ENCODE data around the gene TP53I3.
"Not testable (repeated sequence)": the region's sequence is repeated elsewhere in the genome, so short reads cannot be mapped to it uniquely, and the experiment has no call there.

Gene TP53I3

DNA sequence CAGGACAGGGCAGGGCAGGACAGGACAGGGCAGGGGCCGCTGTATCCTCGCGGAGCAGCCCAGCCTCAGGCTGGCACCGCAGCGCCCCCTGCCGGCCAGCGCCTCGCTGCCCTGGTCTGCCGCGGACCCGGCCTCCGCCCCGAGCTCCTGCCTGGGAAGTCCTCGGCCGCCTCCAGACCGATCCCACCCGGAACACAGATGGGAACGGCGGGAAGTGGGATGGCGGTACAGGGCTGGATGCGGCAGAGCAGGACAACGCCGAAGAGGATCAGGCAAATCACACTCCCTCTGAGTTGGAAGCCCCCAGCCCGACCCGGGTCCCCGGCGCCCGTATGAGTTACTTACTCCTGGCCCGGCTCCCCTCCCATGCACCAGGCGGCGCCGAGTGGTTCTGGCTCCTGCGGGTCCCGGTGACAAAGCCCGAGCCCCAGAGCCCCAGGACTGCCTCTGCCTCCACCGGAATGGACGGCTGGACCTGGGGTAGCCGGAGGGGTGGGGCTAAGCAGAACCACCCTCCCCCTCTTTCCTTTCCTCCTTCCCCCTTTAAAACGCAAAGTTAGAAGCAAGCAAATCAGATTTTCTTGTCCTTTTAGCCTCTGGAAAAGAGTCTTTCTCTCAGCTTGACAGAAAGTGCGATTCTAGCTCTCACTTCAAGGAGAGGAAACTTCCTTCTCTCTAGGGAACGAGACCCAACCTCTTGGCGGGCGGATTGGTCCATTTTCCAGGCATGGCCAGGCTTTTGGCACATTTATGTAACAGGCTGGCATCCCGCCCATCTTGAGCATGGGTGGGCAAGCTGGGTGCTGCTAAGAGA lies at the start of gene TP53I3:
TSS of gene TP53I3 (minus strand) at position 449 of the 814 bp plus-strand sequence. CDS start 508 bp downstream, outside the sequence.
- in situ Hi-C loops (cut with MboI; ENCODE audit: low sequenced_read_pairs), result no loop called here

DNA sequence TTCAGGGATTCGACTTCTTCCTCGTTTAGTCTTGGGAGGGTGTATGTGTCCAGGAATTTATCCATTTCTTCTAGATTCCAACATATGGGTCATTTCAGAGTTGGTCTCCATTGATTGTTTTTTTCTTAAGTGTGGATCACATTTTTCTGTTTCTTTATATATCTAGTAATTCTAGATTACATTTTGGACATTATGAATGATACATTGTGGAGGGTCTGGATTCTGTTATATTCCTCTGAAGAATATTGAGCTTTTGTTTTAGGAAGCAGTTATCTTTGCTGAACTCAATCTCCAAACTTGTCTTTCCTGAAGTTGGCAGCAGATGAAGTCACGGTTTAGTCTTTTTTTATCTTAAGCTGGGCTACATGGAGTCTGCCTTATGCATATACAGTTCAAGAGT lies 47.9 kb upstream of the TP53I3 start:
- in situ Hi-C loops (cut with MboI; ENCODE audit: low sequenced_read_pairs), result no loop called here

GRCh38 chr2:24125956-24126355 lies 41.3 kb upstream of the TP53I3 start:
- in situ Hi-C loops (cut with MboI; ENCODE audit: low sequenced_read_pairs), result no loop called here

DNA sequence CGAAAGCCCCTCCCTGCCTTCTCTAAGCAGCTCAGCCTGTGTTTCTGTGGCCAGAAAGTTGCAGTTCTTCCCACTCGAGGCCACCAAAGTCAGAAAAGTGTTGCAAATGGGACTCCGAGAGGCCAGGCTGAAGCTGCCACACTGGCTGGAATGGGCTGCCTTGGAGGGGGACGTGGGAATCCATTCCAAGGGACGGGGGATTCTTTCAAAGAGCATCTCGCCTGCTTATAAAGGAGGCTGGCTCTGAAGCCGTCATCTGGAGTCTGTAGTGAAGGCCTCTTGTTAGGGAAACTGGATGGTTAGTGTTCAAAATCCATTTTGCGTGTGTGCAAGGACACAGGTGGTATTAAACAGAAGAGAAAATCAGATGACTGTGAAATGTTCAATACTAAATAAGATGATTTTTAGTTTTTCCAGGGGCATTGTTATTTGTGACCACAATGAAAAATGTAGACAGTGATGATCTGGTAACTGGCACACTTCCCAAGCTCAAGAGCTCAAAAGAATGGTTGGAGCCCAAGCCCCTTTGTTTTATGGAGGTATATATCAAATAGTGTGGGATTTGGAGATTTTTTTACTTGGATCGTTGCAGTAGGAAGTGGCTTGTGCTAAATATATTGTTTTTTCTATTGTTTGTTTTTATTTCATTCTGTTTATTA lies 39.4 kb upstream of the TP53I3 start:
- in situ Hi-C loops (cut with MboI; ENCODE audit: low sequenced_read_pairs), result no loop called here

- in situ Hi-C loops (cut with MboI; ENCODE audit: low sequenced_read_pairs), result no loop called here
Measured at GRCh38 chr2:24123195-24123921, 38.7 kb upstream of the TP53I3 start, which contains the start of the genes FAM228B and PFN4. Gene FAM228B, plus strand, starts transcription at chr2:24123469. Its CDS starts 893 bp downstream, at chr2:24124362. Gene PFN4, minus strand, starts transcription at chr2:24123334. Its CDS starts 799 bp downstream, at chr2:24122535.

- in situ Hi-C loops (cut with MboI; ENCODE audit: low sequenced_read_pairs), result no loop called here
Measured at GRCh38 chr2:24122366-24123194, 37.9 kb upstream of the TP53I3 start.

DNA sequence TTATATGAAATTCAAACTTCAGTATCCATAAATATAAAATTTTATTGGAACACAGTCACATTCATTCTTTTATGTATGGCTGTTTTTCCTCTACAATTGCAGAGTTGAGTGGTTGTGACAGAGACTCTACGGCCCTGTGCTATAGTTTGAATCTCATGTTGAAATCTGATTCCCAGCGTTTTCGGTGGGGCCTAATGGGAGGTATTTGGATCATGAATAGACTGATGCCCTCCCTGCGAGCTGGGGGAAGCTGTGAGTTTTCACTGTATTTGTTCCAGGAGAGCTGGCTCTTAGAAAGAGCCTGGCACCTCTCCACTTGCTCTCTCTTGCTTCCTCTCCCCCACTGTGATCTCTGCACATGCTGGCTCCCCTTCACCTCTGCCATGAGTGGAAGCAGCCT lies 36.8 kb upstream of the TP53I3 start:
- in situ Hi-C loops (cut with MboI; ENCODE audit: low sequenced_read_pairs), result no loop called here

GRCh38 chr2:24121066-24121465 lies 36.4 kb upstream of the TP53I3 start:
- in situ Hi-C loops (cut with MboI; ENCODE audit: low sequenced_read_pairs), result no loop called here

GRCh38 chr2:24117902-24118301 lies 33.3 kb upstream of the TP53I3 start:
- in situ Hi-C loops (cut with MboI; ENCODE audit: low sequenced_read_pairs), result no loop called here

- in situ Hi-C loops (cut with MboI; ENCODE audit: low sequenced_read_pairs), result no loop called here
Measured at GRCh38 chr2:24115057-24115456, 30.4 kb upstream of the TP53I3 start.

DNA sequence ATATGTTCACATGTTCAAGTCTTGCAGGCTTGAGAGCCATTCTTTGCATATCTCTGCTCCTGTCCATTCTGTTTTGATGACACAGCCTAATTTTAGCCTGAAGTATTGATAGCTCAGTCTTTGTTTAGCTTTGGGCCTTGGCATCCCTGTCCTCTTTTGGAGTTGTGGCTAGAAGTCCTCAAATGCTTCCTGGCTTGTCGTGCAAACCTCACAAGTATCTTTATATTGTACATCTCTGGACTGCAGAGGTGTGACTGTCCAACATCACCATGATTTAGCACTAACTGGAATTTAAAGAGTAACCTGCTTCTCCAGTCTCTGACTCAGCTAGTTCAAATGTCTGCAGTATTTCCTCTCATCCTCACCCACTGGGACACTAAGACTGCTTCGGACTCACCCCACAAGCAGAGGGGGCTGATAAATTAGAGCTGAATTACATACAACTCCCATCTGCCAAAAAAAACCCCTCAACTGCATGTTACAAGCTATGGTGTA lies 26.8 kb upstream of the TP53I3 start:
- in situ Hi-C loops (cut with MboI; ENCODE audit: low sequenced_read_pairs), result no loop called here

GRCh38 chr2:24110660-24111303 lies 26.1 kb upstream of the TP53I3 start:
- in situ Hi-C loops (cut with MboI; ENCODE audit: low sequenced_read_pairs), result no loop called here

- in situ Hi-C loops (cut with MboI; ENCODE audit: low sequenced_read_pairs), result not testable (repeated sequence)
Measured at GRCh38 chr2:24109431-24109830, 24.8 kb upstream of the TP53I3 start.

DNA sequence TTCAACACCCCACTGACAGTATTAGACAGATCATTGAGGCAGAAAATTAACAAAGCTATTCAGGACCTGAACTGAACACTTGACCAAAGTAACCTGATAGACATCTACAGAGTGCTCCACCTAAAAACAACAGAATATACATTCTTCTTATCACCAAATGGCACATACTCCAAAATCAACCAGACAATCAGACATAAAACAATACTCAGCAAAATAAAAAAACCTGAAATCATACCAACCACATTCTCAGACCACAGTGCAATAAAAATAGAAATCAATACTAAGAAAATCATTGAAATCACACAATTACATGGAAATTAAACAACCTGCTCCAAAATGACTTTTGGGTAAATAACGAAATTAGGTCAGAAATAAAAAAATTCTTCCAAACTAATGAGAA lies 22.7 kb upstream of the TP53I3 start:
- in situ Hi-C loops (cut with MboI; ENCODE audit: low sequenced_read_pairs), result no loop called here

GRCh38 chr2:24106786-24107185 lies 22.2 kb upstream of the TP53I3 start:
- in situ Hi-C loops (cut with MboI; ENCODE audit: low sequenced_read_pairs), result no loop called here

GRCh38 chr2:24105816-24106215 lies 21.2 kb upstream of the TP53I3 start:
- in situ Hi-C loops (cut with MboI; ENCODE audit: low sequenced_read_pairs), result no loop called here

DNA sequence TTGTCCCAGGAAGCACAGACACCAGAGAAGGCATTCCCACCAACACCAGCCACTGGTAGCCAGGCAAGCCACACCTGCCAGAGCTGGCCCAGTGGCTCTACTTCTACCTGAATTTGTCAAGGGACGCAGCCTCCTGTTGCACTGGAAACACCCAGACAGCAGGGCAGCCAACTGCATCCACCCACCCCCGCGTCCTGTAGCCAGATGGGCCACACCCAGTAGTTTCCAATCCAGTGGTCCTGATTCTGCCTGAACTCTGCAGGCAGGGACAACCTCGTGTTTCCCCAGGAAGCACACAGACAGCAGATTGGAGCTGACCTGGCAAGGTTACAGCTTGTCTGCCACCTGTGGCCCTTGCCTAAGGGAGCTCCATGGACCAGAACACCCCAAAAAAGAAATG lies 20.3 kb upstream of the TP53I3 start:
- in situ Hi-C loops (cut with MboI; ENCODE audit: low sequenced_read_pairs), result no loop called here

- in situ Hi-C loops (cut with MboI; ENCODE audit: low sequenced_read_pairs), result no loop called here
Measured at GRCh38 chr2:24104110-24104650, 19.5 kb upstream of the TP53I3 start.

- in situ Hi-C loops (cut with MboI; ENCODE audit: low sequenced_read_pairs), result no loop called here
Measured at GRCh38 chr2:24102677-24103076, 18.0 kb upstream of the TP53I3 start.

GRCh38 chr2:24101992-24102391 lies 17.4 kb upstream of the TP53I3 start:
- in situ Hi-C loops (cut with MboI; ENCODE audit: low sequenced_read_pairs), result no loop called here
